Measurements from ENCODE around the gene STIMATE.

The STIMATE gene

DNA sequence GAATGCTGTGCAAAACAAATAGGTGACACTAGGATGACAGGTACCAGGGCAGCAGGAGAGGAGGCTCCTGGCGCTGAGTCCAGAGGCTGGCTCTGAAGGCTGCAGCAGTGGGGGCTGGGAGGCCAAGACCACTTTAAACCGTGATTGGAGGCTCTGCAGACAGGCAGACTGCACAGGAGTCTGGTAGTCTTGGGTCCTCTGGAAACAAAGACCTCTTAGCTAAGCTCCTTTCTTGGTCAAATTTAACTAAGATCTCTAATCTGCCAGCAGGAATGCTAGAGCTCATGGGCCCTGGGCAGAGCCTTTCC is 58.1 kb downstream of the STIMATE start:
- Histone ChIP-seq H3K9me2 (replicated peaks; ENCODE audit: insufficient read depth, low read length) (no peaks in the 10 kb centered on the region), H3K79me2 (ENCODE audit: low read length) (no peaks in the 10 kb centered on the region), H3K27ac (ENCODE audit: low read length) (no peak overlapping the region), H3K4me1 (ENCODE audit: low read length) (no peaks in the 10 kb centered on the region), H3F3A (ENCODE audit: insufficient read depth, low read length) (no peaks in the 10 kb centered on the region), H3K9me3 (replicated peaks; ENCODE audit: insufficient read depth, low read length) (no peaks in the 10 kb centered on the region), H3K27me3 (replicated peaks; ENCODE audit: insufficient read depth, low read length) (no peaks in the 10 kb centered on the region), H2AFZ (ENCODE audit: low read length) (no peak overlapping the region), H3K36me3 (replicated peaks; ENCODE audit: insufficient read depth, low read length) (no peaks in the 10 kb centered on the region), H3K4me2 (ENCODE audit: low read depth, low read length) (no peak overlapping the region), H4K20me1 (ENCODE audit: insufficient read depth, low read length) (no peaks in the 10 kb centered on the region), H3K9ac (ENCODE audit: low read length) (no peak overlapping the region), H3K4me3 (ENCODE audit: low read length) (no peak overlapping the region)
- no peak for TF ChIP-seq EZH2 (optimal IDR thresholded peaks at IDR 0.05; ENCODE audit: low read depth, low read length)
- TF ChIP-seq EZH2phosphoT487 (IDR thresholded peaks at IDR 0.05; ENCODE audit: low read length), result no peak
- no peak for TF ChIP-seq CTCF (IDR thresholded peaks at IDR 0.05; ENCODE audit: low read length)
- DNase-seq, result no peak

DNA sequence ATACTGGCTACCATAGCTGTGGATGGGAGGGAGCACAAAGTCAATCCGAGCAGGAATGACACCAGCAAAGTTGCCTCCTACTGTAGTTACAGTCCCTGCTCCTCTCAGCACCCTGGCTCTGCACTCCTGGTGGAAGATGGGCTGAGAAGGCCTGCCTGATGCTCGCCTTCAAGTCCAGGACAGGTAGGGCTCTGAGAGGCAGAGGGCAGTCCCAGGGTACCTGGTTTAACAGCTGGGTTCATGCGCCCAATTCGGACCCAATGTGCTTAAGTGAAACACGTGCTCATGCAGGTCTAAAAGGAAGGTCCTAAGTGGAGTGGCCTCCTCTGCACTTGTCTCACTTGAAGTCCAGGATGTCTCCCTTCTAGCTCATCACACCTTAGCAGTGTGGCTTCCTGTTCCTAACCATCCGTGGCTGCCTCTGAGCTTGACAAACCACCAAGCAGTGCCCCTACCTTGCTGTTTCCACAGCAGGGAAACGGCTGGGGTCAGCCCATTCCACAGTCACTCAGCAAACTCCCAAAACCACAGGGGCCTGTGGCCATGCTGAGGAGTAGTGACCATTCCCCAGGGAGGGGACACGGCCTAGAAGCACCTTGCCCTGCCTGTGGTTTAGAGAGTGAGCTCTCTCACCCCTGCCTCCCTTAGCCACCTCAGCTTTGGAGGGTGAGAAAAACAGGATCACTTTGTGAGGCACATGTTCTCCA is 58.6 kb downstream of the STIMATE start:
- Histone ChIP-seq H3K9me2 (replicated peaks; ENCODE audit: insufficient read depth, low read length) (no peaks in the 10 kb centered on the region), H4K20me1 (ENCODE audit: insufficient read depth, low read length) (no peaks in the 10 kb centered on the region), H3K4me2 (ENCODE audit: low read depth, low read length) (no peak overlapping the region), H3K9ac (ENCODE audit: low read length) (no peak overlapping the region), H3K4me3 (ENCODE audit: low read length) (no peak overlapping the region), H2AFZ (ENCODE audit: low read length) (no peak overlapping the region), H3K27ac (ENCODE audit: low read length) (no peak overlapping the region), H3K27me3 (replicated peaks; ENCODE audit: insufficient read depth, low read length) (no peaks in the 10 kb centered on the region), H3K4me1 (ENCODE audit: low read length) (no peaks in the 10 kb centered on the region), H3K36me3 (replicated peaks; ENCODE audit: insufficient read depth, low read length) (no peaks in the 10 kb centered on the region), H3K9me3 (replicated peaks; ENCODE audit: insufficient read depth, low read length) (no peaks in the 10 kb centered on the region), H3F3A (ENCODE audit: insufficient read depth, low read length) (no peaks in the 10 kb centered on the region), H3K79me2 (ENCODE audit: low read length) (no peaks in the 10 kb centered on the region)
- no peak for TF ChIP-seq EZH2phosphoT487 (IDR thresholded peaks at IDR 0.05; ENCODE audit: low read length)
- TF ChIP-seq CTCF (IDR thresholded peaks at IDR 0.05; ENCODE audit: low read length), result no peak
- TF ChIP-seq EZH2 (optimal IDR thresholded peaks at IDR 0.05; ENCODE audit: low read depth, low read length), result no peak
- no peak for DNase-seq

DNA sequence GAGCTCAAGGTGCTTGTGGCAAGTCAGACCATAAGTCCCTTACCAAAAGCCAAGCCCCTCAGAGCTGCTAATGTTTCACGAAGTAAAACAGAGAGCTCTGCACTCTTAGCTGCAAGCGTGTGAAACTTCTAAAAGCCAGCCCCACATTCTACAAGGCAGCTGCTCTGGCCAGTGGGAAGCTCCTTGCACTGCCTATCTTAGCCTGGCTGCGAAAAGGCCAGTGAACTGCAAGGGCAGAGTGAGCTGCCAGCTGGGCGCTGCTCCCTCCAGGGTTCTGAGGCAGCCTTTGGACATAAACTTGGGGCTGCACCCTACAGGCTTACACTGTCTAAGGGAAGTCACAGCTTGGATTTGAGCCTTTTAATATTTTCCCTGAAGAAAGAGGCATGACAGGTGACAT is 60.4 kb downstream of the STIMATE start:
- Histone ChIP-seq H3K79me2 (ENCODE audit: low read length) (no peaks in the 10 kb centered on the region), H3K4me2 (ENCODE audit: low read depth, low read length) (no peak overlapping the region), H3K27me3 (replicated peaks; ENCODE audit: insufficient read depth, low read length) (no peaks in the 10 kb centered on the region), H3K9me2 (replicated peaks; ENCODE audit: insufficient read depth, low read length) (no peaks in the 10 kb centered on the region), H3K9me3 (replicated peaks; ENCODE audit: insufficient read depth, low read length) (no peaks in the 10 kb centered on the region), H3K4me3 (ENCODE audit: low read length) (no peak overlapping the region), H3K4me1 (ENCODE audit: low read length) (no peaks in the 10 kb centered on the region), H3K36me3 (replicated peaks; ENCODE audit: insufficient read depth, low read length) (no peaks in the 10 kb centered on the region), H3K27ac (ENCODE audit: low read length) (no peak overlapping the region), H3F3A (ENCODE audit: insufficient read depth, low read length) (no peaks in the 10 kb centered on the region), H3K9ac (ENCODE audit: low read length) (no peak overlapping the region), H2AFZ (ENCODE audit: low read length) (no peak overlapping the region), H4K20me1 (ENCODE audit: insufficient read depth, low read length) (no peaks in the 10 kb centered on the region)
- TF ChIP-seq EZH2 (optimal IDR thresholded peaks at IDR 0.05; ENCODE audit: low read depth, low read length), result no peak
- no peak for TF ChIP-seq EZH2phosphoT487 (IDR thresholded peaks at IDR 0.05; ENCODE audit: low read length)
- no peak for TF ChIP-seq CTCF (IDR thresholded peaks at IDR 0.05; ENCODE audit: low read length)
- DNase-seq, result no peak
